ENCODE data around the gene INPP5A.

The INPP5A gene

GRCh38 chr10:132600416-132600815 is 62.8 kb downstream of the INPP5A start:
- no peak for DNase-seq

GRCh38 chr10:132601567-132601966 is 64.0 kb downstream of the INPP5A start:
- DNase-seq, result no peak

- no peak for DNase-seq
Observed at GRCh38 chr10:132602614-132603013, 65.0 kb downstream of the INPP5A start.

GRCh38 chr10:132603851-132604533 is 66.4 kb downstream of the INPP5A start:
- DNase-seq, result no peak

GRCh38 chr10:132604686-132605085 is 67.1 kb downstream of the INPP5A start:
- DNase-seq, result no peak

GRCh38 chr10:132605390-132605789 is 67.8 kb downstream of the INPP5A start:
- DNase-seq, result no peak

- no peak for DNase-seq
Observed at GRCh38 chr10:132606031-132606491, 68.5 kb downstream of the INPP5A start.

GRCh38 chr10:132606536-132607316 is 69.1 kb downstream of the INPP5A start:
- no peak for DNase-seq

GRCh38 chr10:132607491-132607890 is 69.9 kb downstream of the INPP5A start:
- no peak for DNase-seq

GRCh38 chr10:132607961-132608495 is 70.4 kb downstream of the INPP5A start:
- DNase-seq, result no peak

GRCh38 chr10:132608511-132609195 is 71.1 kb downstream of the INPP5A start:
- DNase-seq, result no peak

GRCh38 chr10:132609211-132609610 is 71.6 kb downstream of the INPP5A start:
- DNase-seq, result no peak

GRCh38 chr10:132610071-132610701 is 72.6 kb downstream of the INPP5A start:
- DNase-seq, result no peak

- no peak for DNase-seq
Observed at GRCh38 chr10:132611026-132611910, 73.7 kb downstream of the INPP5A start.

GRCh38 chr10:132611986-132612385 is 74.4 kb downstream of the INPP5A start:
- no peak for DNase-seq

GRCh38 chr10:132612571-132613504 is 75.3 kb downstream of the INPP5A start:
- DNase-seq, result no peak

- DNase-seq, result no peak
Observed at GRCh38 chr10:132613566-132614348, 76.2 kb downstream of the INPP5A start.

GRCh38 chr10:132614431-132615340 is 77.1 kb downstream of the INPP5A start:
- no peak for DNase-seq

All from suppressor macrophage (primary cell).